Ovary (tissue), 3 donors: ENCODE data around the gene GRK6.

Experiments
- CTCF ChIP-seq, 3 donors: fragments of 450-650 bp in 2 of 3; fragments of 200-600 bp in 1 of 3; IDR thresholded peaks; one replicate each; pipeline versions ENCODE4 v1.5.1 to v1.8.0; 2016 to 2022; ENCODE audit warnings: antibody characterized with exemption in 3 of 3, mild to moderate bottlenecking in 1 of 3
- EP300 ChIP-seq: sonication (generic); formaldehyde crosslinking; IDR thresholded peaks from one replicate; pipeline ENCODE4 v1.6.1; 2017; ENCODE audit warnings: antibody characterized with exemption
- donor health status: DM: no; HTN: no; CAD: no.

DNA sequence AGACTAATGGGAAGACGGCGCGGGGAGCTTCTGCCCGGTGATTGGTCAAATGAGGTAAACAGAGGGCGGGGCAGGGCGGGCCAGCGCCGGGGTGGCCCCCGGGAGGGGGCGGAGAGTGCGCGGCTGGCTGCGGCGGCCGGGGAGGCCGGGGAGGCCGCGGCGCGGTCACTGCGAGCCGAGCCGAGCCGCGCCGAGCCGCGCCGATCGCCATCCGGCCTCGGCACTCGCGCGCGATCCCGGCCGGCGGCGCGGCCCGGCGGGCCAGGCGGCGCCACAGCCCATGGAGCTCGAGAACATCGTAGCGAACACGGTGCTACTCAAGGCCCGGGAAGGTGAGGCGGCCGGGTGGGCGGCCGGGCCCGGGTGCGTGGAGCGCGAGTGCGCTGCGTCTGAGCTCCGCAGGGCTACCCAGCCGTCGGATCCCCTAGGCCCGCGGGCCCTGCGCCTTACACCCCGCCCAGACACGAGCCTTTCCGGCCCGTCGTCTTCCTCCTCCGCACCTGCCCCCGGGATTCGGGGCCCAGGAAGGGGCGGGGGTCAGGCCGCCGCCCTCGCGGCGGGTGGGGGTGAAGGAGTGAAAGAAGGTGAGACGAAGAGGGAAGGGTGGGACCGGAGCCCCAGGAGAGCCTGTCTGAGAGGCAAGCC lies at the start of gene GRK6:
- TF ChIP-seq CTCF (IDR thresholded peaks at IDR 0.05) (no peak), EP300 (no peak)
